HG02623 (cell line): ENCODE results near the gene OLFM3.

Experiments
- ATAC-seq: cut with Tn5 transposase; IDR thresholded peaks from one replicate; pipeline ENCODE4 v1.9.1; 2021; ENCODE audit warnings: moderate library complexity; ENCODE audit not compliant: unreplicated experiment

The OLFM3 gene

GRCh38 chr1:101953623-101954022 lies 43.1 kb downstream of the OLFM3 start:
- no peak for ATAC-seq

GRCh38 chr1:101945884-101946283 lies 50.8 kb downstream of the OLFM3 start:
- ATAC-seq: no peak

- ATAC-seq: no peak
These were observed 53.5 kb downstream of the OLFM3 start for GRCh38 chr1:101943237-101943636.

GRCh38 chr1:101942516-101943193 lies 54.1 kb downstream of the OLFM3 start:
- ATAC-seq: no peak

- no peak for ATAC-seq
These were observed 58.0 kb downstream of the OLFM3 start for GRCh38 chr1:101938681-101939080.

- no peak for ATAC-seq
These were observed 67.4 kb downstream of the OLFM3 start for GRCh38 chr1:101929343-101929742.

GRCh38 chr1:101928829-101929228 lies 67.9 kb downstream of the OLFM3 start:
- ATAC-seq: no peak

GRCh38 chr1:101924700-101925099 lies 72.0 kb downstream of the OLFM3 start:
- no peak for ATAC-seq

GRCh38 chr1:101920577-101920976 lies 76.1 kb downstream of the OLFM3 start:
- no peak for ATAC-seq

- no peak for ATAC-seq
These were observed 78.4 kb downstream of the OLFM3 start for GRCh38 chr1:101918277-101918676.

GRCh38 chr1:101915597-101915996 lies 81.1 kb downstream of the OLFM3 start:
- ATAC-seq: no peak

- ATAC-seq: no peak
These were observed 82.1 kb downstream of the OLFM3 start for GRCh38 chr1:101914473-101915242.

GRCh38 chr1:101911894-101912293 lies 84.8 kb downstream of the OLFM3 start:
- ATAC-seq: no peak

GRCh38 chr1:101908980-101909379 lies 87.7 kb downstream of the OLFM3 start:
- ATAC-seq: no peak

GRCh38 chr1:101907264-101907663 lies 89.5 kb downstream of the OLFM3 start:
- no peak for ATAC-seq

GRCh38 chr1:101905283-101905835 lies 91.4 kb downstream of the OLFM3 start:
- no peak for ATAC-seq

- no peak for ATAC-seq
These were observed 94.5 kb downstream of the OLFM3 start for GRCh38 chr1:101902199-101902598.

GRCh38 chr1:101898137-101898536 lies 98.6 kb downstream of the OLFM3 start:
- no peak for ATAC-seq

GRCh38 chr1:101884621-101885020 lies 112.1 kb downstream of the OLFM3 start:
- no peak for ATAC-seq

- ATAC-seq: no peak
These were observed 120.8 kb downstream of the OLFM3 start for GRCh38 chr1:101875891-101876290.

GRCh38 chr1:101873672-101874071 lies 123.1 kb downstream of the OLFM3 start:
- ATAC-seq: no peak

- ATAC-seq: no peak
These were observed 136.8 kb downstream of the OLFM3 start for GRCh38 chr1:101859941-101860340.
